GM20000 (cell line): ENCODE data around the gene MARCHF2.

ENCODE experiments used
- DNase-seq: peaks from one replicate; pipeline ENCODE4 v3.0.0; 2012; ENCODE audit warnings: low spot score
- TF ChIP-seq, protein P1 (sequence below): IDR thresholded peaks from 2 replicates; pipeline ENCODE4 v1.5.1; 2012; ENCODE audit warnings: mild to moderate bottlenecking, control low read depth; ENCODE audit errors: extremely low read depth, missing control alignments

The MARCHF2 gene

DNA sequence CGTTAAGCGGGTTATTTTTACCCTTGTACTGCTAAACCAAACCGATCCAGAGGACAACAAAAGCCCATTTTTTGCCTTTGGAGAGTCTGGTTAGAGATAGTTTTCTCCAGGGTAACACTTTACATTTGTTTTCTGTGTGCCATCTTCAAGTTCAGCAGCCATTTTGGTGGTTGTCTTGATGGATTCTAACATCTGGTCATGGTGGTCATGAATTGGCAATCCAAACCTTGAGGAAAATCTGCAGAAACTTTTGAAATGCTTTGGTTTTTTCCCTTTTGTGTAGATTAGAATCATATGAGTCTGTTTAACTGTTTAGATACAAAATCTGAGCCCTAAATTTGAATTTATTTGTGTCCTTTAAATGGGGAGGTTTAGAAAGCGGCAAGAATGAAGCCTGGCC is 48.3 kb downstream of the MARCHF2 start:
- TF ChIP-seq, protein P1, sequence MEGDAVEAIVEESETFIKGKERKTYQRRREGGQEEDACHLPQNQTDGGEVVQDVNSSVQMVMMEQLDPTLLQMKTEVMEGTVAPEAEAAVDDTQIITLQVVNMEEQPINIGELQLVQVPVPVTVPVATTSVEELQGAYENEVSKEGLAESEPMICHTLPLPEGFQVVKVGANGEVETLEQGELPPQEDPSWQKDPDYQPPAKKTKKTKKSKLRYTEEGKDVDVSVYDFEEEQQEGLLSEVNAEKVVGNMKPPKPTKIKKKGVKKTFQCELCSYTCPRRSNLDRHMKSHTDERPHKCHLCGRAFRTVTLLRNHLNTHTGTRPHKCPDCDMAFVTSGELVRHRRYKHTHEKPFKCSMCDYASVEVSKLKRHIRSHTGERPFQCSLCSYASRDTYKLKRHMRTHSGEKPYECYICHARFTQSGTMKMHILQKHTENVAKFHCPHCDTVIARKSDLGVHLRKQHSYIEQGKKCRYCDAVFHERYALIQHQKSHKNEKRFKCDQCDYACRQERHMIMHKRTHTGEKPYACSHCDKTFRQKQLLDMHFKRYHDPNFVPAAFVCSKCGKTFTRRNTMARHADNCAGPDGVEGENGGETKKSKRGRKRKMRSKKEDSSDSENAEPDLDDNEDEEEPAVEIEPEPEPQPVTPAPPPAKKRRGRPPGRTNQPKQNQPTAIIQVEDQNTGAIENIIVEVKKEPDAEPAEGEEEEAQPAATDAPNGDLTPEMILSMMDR, result no peak
- DNase-seq, result no peak

- TF ChIP-seq, protein P1, result no peak
- DNase-seq, result no peak
These were observed 48.8 kb downstream of the MARCHF2 start for GRCh38 chr19:8461891-8462290.

GRCh38 chr19:8462571-8462970 is 49.5 kb downstream of the MARCHF2 start:
- DNase-seq, result no peak
- TF ChIP-seq, protein P1, result no peak

DNA sequence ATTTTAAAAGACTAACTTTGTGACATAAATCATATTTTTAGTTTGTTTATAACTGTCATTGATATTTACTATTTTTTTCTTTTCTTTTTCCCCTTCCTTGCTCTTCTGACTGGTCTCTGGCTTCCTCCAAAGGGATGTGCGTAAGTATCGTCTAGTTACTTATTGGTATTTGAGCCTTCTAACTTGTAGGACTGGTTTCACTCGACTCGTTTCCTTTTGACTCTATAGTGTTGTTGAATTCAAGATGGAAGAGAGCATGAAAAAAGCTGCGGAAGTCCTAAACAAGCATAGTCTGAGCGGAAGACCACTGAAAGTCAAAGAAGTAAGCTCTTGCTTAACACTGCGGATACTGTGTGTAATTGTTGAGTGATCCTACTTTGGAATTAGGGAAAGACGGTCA is 50.3 kb downstream of the MARCHF2 start:
- TF ChIP-seq, protein P1, result no peak
- DNase-seq, result no peak

GRCh38 chr19:8466018-8466417 is 52.9 kb downstream of the MARCHF2 start:
- DNase-seq, result no peak
- TF ChIP-seq, protein P1, result no peak

DNA sequence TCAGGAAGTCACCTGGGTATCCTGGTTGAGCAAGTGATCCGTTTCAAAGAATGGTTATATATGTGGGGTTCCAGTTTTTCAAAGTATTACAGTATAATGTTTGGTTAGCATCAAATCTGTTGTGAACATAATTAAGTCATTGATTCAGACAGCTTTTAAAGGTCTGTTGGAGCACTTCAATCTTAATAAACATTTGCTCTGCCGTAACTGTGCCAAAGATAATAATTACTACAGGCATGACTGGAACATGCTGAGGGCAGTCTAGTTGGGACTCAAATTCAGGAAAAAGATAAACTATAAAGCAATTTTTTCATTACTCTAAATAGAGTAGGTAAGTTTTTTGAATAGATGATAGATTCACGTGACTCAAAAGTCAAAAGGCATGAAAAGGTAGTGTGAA is 55.0 kb downstream of the MARCHF2 start:
- DNase-seq, result no peak
- TF ChIP-seq, protein P1, result no peak

- TF ChIP-seq, protein P1, result no peak
- no peak for DNase-seq
These were observed 55.8 kb downstream of the MARCHF2 start for GRCh38 chr19:8468761-8469373.
